ENCODE measurements around the gene KHDRBS2. TPM values are rescaled to one million over a fixed set of nuclear protein-coding genes. Genes with fewer than 3 reads are reported as not detected.

The KHDRBS2 gene
- total RNA-seq, 1 donor from 2014 or later = not detected

DNA sequence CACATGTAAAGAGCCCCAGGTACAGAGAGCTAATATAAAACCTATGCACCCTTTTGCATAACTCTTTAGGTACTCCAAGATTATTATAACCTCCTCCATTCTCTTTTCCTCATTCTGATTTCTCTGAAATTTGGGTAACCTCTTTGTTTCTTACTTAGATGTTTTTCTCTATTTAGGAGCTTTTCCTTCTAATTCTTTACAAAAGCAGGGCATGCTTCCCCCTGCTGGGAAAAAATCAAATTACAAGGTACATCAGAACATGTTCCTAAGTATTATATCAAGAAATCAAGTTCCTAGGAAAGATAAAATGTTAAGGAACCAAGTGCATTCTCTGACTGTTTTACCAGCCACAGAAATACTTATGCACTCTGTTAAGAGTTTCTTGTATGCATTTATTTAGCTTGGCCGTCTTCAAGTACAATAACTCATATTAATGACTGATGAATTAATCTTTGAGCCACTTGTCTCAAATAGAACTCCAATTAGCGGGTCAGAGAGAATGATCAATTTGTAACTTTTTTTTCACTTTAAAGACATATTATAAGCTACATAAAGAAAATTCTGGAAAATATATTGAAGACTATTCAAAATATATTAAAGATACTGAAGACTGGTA lies 2.1 kb downstream of the KHDRBS2 start:
- peaks cover 34% of the 10 kb centered on the region for H3K27me3 Mint-ChIP-seq (ENCODE audit: low read depth)
- DNase-seq (ENCODE audit: low spot score) = no peak
- no peaks in the 10 kb centered on the region for H3K36me3 Mint-ChIP-seq (ENCODE audit: low read depth)
- peaks cover 14% of the 10 kb centered on the region for H3K4me1 Mint-ChIP-seq (ENCODE audit: low read depth)
- H3K27ac Mint-ChIP-seq (ENCODE audit: unreplicated experiment) = no peak overlapping the region
- TF ChIP-seq, protein P1, sequence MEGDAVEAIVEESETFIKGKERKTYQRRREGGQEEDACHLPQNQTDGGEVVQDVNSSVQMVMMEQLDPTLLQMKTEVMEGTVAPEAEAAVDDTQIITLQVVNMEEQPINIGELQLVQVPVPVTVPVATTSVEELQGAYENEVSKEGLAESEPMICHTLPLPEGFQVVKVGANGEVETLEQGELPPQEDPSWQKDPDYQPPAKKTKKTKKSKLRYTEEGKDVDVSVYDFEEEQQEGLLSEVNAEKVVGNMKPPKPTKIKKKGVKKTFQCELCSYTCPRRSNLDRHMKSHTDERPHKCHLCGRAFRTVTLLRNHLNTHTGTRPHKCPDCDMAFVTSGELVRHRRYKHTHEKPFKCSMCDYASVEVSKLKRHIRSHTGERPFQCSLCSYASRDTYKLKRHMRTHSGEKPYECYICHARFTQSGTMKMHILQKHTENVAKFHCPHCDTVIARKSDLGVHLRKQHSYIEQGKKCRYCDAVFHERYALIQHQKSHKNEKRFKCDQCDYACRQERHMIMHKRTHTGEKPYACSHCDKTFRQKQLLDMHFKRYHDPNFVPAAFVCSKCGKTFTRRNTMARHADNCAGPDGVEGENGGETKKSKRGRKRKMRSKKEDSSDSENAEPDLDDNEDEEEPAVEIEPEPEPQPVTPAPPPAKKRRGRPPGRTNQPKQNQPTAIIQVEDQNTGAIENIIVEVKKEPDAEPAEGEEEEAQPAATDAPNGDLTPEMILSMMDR (IDR thresholded peaks at IDR 0.05) = peak; percentile 82
- no peak overlapping the region for H3K4me3 Mint-ChIP-seq (ENCODE audit: unreplicated experiment)
- no peaks in the 10 kb centered on the region for H3K9me3 Mint-ChIP-seq (ENCODE audit: low read depth)

- DNase-seq (ENCODE audit: low spot score) = no peak
- H3K27ac Mint-ChIP-seq (ENCODE audit: unreplicated experiment) = no peak overlapping the region
- TF ChIP-seq, protein P1 (IDR thresholded peaks at IDR 0.05) = no peak
- H3K4me1 Mint-ChIP-seq (ENCODE audit: low read depth) = peaks cover 14% of the 10 kb centered on the region
- peaks cover 34% of the 10 kb centered on the region for H3K27me3 Mint-ChIP-seq (ENCODE audit: low read depth)
- no peaks in the 10 kb centered on the region for H3K9me3 Mint-ChIP-seq (ENCODE audit: low read depth)
- no peaks in the 10 kb centered on the region for H3K36me3 Mint-ChIP-seq (ENCODE audit: low read depth)
- no peak overlapping the region for H3K4me3 Mint-ChIP-seq (ENCODE audit: unreplicated experiment)
These were observed 2.7 kb downstream of the KHDRBS2 start for GRCh38 chr6:62283365-62283764.

DNA sequence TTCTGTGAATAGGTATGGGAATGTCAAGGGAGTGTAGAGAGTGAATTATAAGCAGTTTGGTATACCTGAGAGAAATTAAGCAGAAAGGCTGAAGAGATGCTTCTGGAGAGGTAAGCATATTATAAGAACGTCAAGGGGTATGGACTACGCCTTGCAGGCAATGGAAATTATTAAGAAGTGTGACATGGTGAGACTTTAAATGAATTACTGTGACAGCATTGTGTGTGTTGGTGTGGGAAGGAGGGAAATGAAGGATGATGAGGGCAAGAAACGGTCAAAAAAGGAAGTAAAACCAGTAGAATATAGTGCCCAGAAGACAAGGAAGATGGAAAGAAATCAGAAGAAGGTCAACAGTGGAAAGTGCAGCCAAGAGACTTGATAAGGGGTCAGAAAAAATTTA lies 5.9 kb downstream of the KHDRBS2 start:
- no peaks in the 10 kb centered on the region for H3K36me3 Mint-ChIP-seq (ENCODE audit: low read depth)
- DNase-seq (ENCODE audit: low spot score) = no peak
- H3K27me3 Mint-ChIP-seq (ENCODE audit: low read depth) = peaks cover 8% of the 10 kb centered on the region
- no peak overlapping the region for H3K4me3 Mint-ChIP-seq (ENCODE audit: unreplicated experiment)
- TF ChIP-seq, protein P1 (IDR thresholded peaks at IDR 0.05) = no peak
- no peak overlapping the region for H3K27ac Mint-ChIP-seq (ENCODE audit: unreplicated experiment)
- H3K9me3 Mint-ChIP-seq (ENCODE audit: low read depth) = no peaks in the 10 kb centered on the region
- H3K4me1 Mint-ChIP-seq (ENCODE audit: low read depth) = no peaks in the 10 kb centered on the region

- no peak overlapping the region for H3K4me3 Mint-ChIP-seq (ENCODE audit: unreplicated experiment)
- no peaks in the 10 kb centered on the region for H3K4me1 Mint-ChIP-seq (ENCODE audit: low read depth)
- TF ChIP-seq, protein P1 (IDR thresholded peaks at IDR 0.05) = no peak
- H3K27me3 Mint-ChIP-seq (ENCODE audit: low read depth) = peaks cover 2% of the 10 kb centered on the region
- H3K9me3 Mint-ChIP-seq (ENCODE audit: low read depth) = no peaks in the 10 kb centered on the region
- no peak for DNase-seq (ENCODE audit: low spot score)
- H3K36me3 Mint-ChIP-seq (ENCODE audit: low read depth) = no peaks in the 10 kb centered on the region
- H3K27ac Mint-ChIP-seq (ENCODE audit: unreplicated experiment) = no peak overlapping the region
These were observed 13.9 kb downstream of the KHDRBS2 start for GRCh38 chr6:62272114-62272513.

GRCh38 chr6:62265906-62266525 lies 20.0 kb downstream of the KHDRBS2 start:
- no peak overlapping the region for H3K27ac Mint-ChIP-seq (ENCODE audit: unreplicated experiment)

More at GRCh38 chr6:62265906-62266525, 20.0 kb downstream of the KHDRBS2 start:
- TF ChIP-seq, protein P1 (IDR thresholded peaks at IDR 0.05) = no peak
- Mint-ChIP-seq H3K36me3 (ENCODE audit: low read depth) (no peaks in the 10 kb centered on the region), H3K9me3 (ENCODE audit: low read depth) (no peaks in the 10 kb centered on the region), H3K4me3 (ENCODE audit: unreplicated experiment) (no peak overlapping the region), H3K4me1 (ENCODE audit: low read depth) (no peaks in the 10 kb centered on the region), H3K27me3 (ENCODE audit: low read depth) (peaks cover 2% of the 10 kb centered on the region)
- no peak for DNase-seq (ENCODE audit: low spot score)

Measured in chondrocyte (in vitro differentiated cells).